Glomerular visceral epithelial cell (primary cell): ENCODE results near the gene NIP7.
A peak's percentile ranks its signal among the peaks of the same experiment; 100 is the strongest.

Experiments
- DNase-seq: peaks from one replicate; pipeline ENCODE4 v3.0.0-alpha.2; 2016; ENCODE audit errors: extremely low spot score

The NIP7 gene

DNA sequence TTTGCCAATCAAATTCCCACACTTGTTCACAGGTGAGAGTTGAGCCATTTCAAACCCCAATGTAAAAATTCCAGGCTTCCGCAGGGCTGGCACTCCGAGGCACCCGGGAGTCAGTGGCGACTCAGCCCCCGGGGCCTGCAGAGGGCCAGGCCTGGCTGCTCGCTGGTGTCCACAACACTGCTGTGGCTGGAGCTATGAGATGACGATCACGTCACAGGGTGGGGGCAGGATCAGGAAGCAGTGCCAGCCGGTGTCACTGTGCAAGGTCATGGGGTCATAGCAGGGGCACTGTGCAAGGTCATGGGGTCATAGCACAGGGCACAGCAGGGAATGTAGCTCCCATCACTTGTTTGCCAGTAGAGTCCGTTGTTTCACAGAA, 20.7 kb upstream of the NIP7 start:
- no peak for DNase-seq

- DNase-seq: no peak
Measured at GRCh38 chr16:69319381-69319780, 20.2 kb upstream of the NIP7 start.

DNA sequence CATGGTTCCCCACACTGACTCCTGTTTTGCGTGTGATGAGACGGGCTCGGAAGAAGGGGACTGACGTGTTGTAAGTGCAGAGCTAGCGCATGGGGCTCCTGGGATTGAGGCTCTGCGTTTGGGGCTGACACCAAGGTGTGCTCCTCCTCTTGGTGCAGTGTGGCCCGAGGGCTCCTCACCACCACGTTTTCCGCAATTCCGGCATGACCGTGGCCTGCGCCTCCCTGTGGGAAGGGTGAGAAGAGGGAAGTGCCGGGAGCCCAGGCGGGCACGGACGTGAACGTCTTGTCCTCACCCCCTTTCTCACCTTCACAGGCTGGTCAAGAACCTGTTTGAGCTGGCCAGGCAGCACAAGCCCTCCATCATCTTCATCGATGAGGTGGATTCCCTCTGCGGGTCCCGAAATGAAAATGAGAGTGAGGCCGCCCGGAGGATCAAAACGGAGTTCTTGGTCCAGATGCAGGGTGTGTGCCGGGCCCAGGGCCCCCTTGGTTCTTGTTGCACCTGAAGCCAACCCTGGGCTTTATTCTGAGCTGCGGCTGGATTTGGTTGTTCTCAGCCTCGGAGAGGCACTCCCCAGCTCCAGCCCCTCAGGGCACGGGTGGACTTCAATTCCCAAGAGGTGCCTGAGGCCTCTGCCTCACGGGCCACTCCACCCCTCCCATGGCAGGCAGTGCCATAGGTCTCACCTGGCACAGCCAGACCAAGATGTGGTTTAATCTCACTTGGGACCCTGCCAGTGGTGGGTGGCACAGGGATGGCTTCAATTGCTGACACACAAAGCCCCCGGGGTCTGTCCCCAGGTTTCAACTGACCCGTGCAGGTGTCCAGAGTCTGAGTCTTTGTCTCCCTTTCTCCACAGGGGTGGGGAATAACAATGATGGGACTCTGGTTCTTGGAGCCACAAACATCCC, 19.5 kb upstream of the NIP7 start:
- no peak for DNase-seq

GRCh38 chr16:69320740-69321073, 18.9 kb upstream of the NIP7 start:
- DNase-seq: no peak

- no peak for DNase-seq
Measured at GRCh38 chr16:69321080-69321479, 18.5 kb upstream of the NIP7 start.

- no peak for DNase-seq
Measured at GRCh38 chr16:69322343-69322742, 17.2 kb upstream of the NIP7 start.

DNA sequence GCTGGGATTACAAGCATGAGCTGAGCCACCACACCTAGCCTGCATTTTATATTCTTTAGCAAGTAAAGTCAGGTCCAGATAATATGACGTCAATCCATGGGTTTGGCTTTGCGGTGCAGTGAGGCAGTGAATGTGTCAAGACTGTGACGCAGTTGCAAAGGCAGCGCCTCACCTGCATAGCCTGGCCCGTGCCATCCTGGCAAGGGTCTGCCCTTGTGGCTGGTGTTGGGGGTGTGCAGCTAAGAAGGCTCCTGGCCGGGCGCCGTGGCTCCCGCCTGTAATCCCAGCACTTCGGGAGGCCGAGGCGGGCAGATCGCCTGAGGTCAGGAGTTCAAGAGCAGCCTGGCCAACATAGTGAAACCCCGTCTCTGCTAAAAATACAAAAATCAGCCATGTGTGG, 16.2 kb upstream of the NIP7 start:
- no peak for DNase-seq

DNA sequence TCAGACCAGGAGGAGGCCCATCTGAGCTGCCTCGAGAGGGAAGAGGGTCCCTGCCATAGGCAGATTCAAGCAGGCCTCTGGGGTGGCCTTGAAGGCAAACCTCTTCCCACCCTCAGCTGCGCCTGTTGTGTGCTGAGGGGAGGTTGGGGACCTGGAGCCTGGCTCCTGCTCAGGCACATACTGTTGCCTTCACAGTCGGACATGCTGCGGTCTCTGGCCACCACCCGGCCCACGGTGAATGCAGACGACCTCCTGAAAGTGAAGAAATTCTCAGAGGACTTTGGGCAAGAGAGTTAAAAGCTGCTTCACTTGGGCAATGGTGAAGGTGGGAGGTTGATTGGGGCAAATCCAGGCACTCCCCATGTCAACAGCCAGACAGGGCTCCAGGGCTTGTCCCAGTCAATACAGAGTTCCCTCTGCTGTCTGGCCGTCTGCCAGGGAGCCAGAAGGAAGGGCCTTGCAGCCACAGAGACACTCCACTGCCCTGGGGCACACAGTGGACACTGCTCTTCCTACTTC, 15.5 kb upstream of the NIP7 start:
- DNase-seq: peak; percentile 13

- no peak for DNase-seq
Measured at GRCh38 chr16:69324585-69325253, 14.9 kb upstream of the NIP7 start.

- no peak for DNase-seq
Measured at GRCh38 chr16:69325784-69326171, 13.8 kb upstream of the NIP7 start.

GRCh38 chr16:69326172-69326873, 13.2 kb upstream of the NIP7 start:
- DNase-seq: peak; percentile 19

- no peak for DNase-seq
Measured at GRCh38 chr16:69327585-69328310, 11.8 kb upstream of the NIP7 start.

- DNase-seq: peak; percentile 60
Measured at GRCh38 chr16:69328854-69329316, 10.7 kb upstream of the NIP7 start.

- peak; percentile 28 for DNase-seq
Measured at GRCh38 chr16:69329369-69330285, 9.9 kb upstream of the NIP7 start.

DNA sequence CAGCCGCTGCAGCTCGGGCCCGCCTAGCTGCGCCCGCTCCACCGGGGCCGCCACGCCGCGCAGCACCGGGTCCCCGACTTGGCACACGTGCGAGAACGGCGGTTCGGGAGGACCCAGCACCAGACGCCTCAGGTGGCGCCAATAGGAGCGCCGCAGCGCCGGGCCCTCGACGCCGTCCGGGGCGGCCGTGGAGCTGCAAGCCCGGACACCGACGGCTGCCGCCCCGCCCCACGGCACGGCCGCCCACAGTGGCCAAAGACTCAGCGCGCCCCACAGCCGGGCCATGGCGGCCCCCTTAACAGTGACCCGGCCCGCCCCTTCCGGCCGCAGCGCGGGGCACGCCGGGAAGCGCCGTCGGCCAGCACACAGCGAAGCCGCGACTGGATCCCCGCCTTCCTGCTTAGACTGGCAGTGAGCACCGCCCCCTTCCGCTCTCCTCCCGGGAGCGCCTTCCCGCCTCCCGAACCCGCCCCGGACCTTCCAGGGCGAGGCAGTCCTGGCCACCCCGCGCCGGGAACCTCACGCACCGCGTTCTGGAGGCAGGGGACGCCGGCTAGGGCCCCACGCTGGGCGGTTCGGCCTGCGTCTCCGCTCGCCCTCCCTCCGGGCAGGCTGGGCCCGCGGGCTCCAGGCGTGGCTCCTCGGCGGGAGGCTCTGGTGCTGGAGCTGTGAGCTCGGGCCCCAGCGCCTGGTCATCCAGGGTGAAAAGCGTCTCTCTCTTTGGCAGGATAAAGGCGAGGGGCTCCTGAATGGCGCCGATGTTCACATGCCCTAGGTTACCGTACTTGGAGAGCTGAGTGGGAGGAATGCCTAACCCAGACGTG, 9.1 kb upstream of the NIP7 start, which contains the start of gene PDF:
TSS of gene PDF (minus strand) at position 303 of the 824 bp plus-strand sequence. CDS start at position 285, 18 bp downstream.
- peak; percentile 92 for DNase-seq

DNA sequence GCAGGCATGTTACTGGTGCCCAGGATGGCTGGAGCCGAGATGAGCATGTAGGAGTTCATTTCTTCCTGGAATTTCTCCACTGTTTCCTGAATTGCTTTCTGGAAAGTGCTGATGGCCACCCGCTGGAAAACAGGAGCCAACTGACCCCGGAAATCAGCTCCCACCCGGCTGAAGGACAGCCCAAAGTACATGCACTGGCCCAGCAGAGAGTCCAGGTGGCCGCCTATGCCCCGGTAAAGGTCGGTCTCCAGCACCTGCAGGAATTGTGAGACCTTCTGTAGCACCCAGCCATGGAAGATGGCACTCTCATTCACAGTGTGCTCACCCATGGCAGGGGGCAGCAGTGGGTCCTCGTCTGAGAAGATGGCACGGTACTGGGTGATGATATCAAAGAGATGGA, 4.9 kb upstream of the NIP7 start:
- no peak for DNase-seq

- DNase-seq: no peak
Measured at GRCh38 chr16:69338557-69339288, 849 bp upstream of the NIP7 start.

GRCh38 chr16:69340095-69340644, 598 bp downstream of the NIP7 start:
- no peak for DNase-seq

- no peak for DNase-seq
Measured at GRCh38 chr16:69344171-69344570, 4.6 kb downstream of the NIP7 start.
